HG02970 (cell line): ENCODE results near the gene NDUFAF7.
"Not testable (repeated sequence)": the region's sequence is repeated elsewhere in the genome, so short reads cannot be mapped to it uniquely, and the experiment has no call there.

Experiments
- ATAC-seq: cut with Tn5 transposase; IDR thresholded peaks from one replicate; pipeline ENCODE4 v1.9.1; 2021; ENCODE audit warnings: mild to moderate bottlenecking, moderate library complexity, moderate number of reproducible peaks; ENCODE audit not compliant: unreplicated experiment, low FRiP score

The NDUFAF7 gene

DNA sequence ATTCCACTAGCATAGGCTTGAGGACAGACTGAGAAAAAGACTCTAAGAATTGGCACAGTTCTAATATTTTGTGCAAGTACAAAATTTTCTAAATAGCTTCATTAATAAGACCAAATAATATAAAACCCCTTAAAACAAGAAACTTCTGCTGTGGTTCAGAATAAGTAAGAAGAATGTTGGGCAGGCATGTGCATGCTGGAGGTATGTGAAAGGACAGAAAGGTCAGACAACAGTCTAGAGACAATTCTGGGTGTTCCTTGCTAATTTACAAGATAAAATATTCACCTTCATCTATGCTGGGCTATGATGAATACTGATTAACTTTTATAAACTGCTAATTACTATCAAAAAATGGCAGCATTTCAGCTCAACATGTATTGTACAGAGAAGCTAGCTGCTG, 20.2 kb upstream of the NDUFAF7 start:
- no peak for ATAC-seq

DNA sequence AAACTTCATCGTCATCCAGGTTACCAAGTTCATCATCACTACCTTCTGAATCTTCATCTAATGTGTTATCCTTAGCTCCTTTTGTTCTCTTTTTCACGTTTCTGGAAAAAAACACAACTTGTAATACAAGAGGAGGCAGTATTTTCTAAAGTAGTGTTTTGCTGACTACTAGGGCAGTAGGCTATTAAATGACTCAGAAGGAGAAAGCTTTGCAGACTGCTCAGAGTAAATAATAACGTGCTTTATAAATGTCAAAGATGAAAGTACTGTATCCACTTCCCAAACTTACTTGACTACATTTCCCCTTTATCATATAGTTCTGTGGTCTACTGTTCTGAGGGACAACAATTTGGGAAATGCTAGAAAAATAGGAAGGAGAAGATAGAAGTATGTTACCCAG, 19.5 kb upstream of the NDUFAF7 start:
- ATAC-seq: no peak

DNA sequence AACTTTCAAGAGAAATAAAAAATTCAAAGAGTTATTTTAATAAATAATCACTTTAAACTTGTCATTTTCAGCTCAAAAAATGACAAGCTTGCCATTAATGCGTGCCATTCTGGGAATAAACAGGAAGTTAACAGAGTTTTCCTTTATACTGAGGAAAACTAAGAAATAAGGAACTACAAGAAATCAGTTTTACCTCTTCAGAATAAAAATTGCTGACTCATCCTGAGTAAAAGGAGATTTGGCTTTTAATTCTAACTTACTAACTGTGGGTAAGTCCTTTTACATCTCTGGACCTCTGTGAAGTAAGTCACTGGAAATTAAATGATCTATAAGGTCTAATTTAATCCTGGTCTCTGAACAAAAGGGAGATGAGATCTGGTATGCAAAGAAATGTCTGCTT, 16.2 kb upstream of the NDUFAF7 start:
- ATAC-seq: no peak

DNA sequence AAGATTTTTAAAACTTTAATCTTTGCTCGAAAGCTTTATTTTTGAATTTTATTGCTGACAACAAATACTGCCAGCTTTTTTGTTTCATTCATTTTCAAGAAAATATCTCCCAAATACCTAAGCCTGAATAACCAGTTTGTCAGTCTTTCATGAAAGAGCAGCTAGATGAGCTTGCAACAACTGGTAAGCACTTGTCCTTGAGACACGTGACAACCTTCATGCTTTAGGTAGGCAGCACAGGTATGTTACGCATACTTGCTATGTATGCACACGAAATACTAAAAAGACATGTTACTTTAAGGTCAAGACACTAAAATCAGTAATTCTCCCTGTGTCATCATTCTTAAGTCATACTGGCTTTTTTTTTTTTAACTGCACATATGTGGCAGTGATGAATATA, 12.4 kb upstream of the NDUFAF7 start:
- ATAC-seq: no peak

- ATAC-seq: no peak
Measured at GRCh38 chr2:37223131-37223530, 8.3 kb upstream of the NDUFAF7 start.

- ATAC-seq: no peak
Measured at GRCh38 chr2:37224063-37224462, 7.4 kb upstream of the NDUFAF7 start.

GRCh38 chr2:37225129-37225528, 6.3 kb upstream of the NDUFAF7 start:
- ATAC-seq: not testable (repeated sequence)

- ATAC-seq: no peak
Measured at GRCh38 chr2:37226863-37227262, 4.6 kb upstream of the NDUFAF7 start.

- ATAC-seq: no peak
Measured at GRCh38 chr2:37228788-37229187, 2.7 kb upstream of the NDUFAF7 start.

DNA sequence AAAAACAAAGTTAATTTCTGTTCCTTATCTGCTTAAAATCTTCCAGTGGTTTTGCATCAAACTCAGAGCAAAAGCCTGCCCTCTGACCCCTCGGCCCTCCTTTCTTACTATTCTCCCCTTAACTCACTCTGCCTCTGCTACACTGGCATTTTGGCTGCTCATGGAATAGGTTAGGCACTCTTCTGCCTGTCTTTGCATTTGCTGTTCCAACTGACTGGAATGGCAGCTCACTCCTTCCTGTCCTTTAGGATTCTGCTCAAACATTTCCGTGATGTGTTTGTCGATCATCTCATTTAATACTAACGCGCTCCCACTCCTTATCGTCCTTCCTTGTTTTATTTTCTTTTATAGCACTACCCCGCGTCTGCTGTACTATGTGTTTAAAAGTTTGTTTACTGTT, 877 bp upstream of the NDUFAF7 start:
- ATAC-seq: no peak

DNA sequence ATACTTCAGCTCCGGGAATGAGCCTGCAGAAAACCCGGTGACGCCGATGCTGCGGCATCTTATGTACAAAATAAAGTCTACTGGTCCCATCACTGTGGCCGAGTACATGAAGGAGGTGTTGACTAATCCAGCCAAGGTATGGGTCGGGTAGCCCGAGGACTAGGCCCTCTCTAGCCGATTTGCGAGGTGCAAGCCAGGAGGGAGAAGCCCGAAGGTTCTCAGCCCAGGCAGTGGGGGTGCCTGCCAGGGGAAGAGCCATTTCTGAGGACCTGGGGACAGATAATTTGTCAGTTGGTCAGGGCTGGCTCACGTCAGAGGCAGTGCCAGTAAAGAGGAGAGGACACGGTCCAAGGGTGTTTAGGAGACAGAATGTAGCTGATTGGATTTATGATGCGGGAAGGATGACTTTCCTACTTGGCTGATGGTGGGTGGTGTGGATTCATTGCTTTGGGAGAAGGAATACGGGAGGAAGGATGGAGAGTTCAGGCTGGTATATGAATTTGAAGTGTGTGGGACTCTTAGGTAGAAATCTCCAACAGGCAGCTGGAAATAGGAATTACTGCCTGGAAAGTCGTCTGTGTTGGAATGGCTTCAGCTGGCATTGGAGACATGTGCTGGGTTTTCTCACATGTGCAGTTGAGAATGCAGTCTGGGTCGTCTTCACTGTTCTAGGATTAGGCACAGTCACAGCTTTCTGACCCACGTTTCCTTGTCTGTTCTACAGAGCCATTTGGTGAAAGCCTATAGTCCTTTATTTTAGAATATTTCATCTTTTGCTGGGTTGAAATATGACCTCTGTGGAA, 874 bp downstream of the NDUFAF7 start:
- no peak for ATAC-seq

DNA sequence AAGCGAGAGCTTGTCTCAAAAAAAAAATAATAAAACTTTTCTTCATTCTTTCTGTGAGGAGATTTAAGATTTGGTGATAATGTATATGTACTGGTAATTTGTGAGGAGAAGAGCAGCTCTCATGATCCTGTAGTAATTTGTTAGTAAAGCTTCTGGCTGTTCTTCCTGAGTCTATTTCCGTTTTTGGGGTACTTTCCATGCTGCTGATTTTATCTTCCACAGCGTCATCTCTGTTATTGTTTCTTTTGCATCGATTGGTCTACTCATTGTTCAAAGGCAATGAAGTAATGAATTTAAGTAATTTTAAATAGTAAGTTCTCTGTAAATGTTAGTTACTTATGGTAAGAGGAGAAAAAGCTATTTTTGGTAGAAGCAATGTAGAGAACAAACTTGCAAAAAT, 12.0 kb downstream of the NDUFAF7 start:
- ATAC-seq: no peak

GRCh38 chr2:37244017-37244416, 12.6 kb downstream of the NDUFAF7 start:
- no peak for ATAC-seq

- ATAC-seq: no peak
Measured at GRCh38 chr2:37244755-37245154, 13.3 kb downstream of the NDUFAF7 start.

- ATAC-seq: no peak
Measured at GRCh38 chr2:37246205-37246604, 14.7 kb downstream of the NDUFAF7 start.

DNA sequence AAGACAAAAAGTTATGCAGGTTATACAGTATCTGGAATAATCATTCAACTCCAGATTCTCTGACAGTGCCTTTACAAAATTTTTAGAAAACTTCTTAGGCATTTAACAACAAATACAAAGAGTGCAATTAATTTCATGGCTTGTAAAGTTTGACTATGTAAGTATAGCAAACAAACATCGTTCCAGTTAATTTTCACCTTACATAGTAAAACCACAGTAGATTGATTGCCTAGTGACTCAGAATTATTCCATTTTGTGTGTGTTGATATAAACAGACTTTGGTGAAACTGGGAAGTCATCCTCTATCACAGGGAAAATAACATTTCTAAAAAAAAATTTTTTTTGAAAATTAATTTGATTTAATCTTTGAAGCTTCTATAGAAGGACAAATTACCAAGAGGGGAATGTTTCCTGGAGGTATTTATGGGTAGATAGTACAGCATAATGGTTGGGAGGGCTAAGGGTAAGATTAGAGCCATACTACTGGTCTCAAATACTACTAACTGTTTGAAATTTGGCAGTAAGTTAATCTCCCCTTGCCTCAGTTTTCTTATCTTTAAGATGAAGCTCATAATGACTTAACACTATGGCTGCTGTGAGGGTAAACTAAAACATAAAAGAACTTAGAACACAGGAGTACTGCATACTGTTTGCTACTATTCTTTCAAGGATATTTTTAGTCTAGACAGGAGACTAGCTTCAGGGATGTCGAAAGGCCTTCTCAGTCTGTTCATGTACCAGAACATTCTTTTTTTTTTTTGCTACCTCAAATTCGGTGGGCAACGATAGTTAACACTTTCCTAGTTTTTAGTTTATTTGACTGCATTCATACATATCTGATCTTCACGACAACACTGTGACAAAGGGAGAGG, 19.6 kb downstream of the NDUFAF7 start:
- ATAC-seq: no peak

DNA sequence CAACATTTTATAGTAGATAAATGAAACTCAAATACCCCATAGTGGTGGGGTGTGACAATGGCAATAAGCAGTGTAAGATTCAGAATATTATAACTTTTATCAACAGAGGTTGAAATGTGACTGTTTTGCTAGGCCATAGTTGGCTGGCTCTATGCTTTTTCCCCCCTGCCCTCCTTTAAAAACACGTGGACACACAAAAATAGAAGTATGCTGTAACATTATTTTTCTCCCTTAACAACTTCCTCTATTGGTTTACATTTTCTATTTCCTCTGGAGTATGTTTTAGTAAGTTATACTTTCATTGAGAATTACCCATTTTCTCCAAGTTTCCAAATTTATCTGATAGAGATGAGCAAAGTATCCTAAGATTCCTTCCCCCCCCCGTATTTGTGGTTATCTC, 31.1 kb downstream of the NDUFAF7 start:
- ATAC-seq: no peak

DNA sequence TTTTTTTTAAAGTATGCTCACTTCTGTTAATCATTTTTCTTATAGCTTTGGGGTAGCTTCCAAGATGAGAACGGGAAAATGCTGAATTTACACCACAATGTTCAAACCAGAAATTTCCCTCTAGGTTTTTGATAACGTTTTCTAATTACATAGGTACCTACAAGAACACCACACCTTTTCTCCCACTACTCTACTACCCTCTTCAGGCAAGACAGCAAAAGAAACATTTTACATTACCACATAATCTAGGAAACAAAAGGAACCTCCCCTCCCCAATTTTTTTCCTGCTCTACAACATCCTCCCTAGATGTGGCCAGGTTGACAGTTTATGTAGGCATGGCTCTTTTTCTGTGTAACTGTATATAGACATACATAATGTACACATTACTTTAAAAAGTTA, 32.4 kb downstream of the NDUFAF7 start:
- no peak for ATAC-seq

DNA sequence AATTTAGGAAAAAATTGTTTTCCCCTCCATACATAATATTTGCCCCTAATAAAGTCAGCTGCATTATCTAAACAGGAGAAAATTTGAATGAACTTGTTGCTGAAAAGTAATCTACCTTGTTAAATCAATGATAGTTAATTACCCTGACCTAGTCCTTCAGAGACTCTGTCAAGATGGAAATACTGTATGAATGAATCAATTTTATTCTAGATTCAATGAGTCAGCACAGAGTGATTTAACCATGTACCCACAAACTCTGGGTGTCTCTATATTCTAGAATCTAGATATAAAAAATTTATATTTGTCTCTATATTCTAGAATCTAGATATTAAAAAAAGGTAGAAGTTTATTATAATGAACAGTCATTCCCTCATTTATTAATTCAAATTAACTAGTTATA, 36.2 kb downstream of the NDUFAF7 start:
- ATAC-seq: no peak

DNA sequence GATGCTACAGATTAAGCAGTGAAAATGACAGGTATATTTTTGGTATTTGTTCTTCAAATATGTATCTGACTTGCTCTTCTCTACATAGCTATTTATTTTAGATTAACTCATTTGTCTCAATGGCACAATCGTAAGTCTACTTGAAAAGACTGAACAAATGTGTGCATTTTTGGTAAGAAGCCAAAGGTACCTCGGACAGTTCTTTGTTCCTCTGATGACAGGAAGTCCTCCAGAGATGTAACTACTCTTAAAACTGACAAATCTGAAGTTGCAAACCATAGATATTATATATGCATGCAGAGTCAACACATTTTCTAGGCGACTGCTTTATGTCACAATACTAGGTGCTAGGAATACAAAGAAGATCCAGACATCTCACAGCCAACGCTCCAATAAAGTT, 36.7 kb downstream of the NDUFAF7 start:
- ATAC-seq: no peak

GRCh38 chr2:37271376-37272067, 40.1 kb downstream of the NDUFAF7 start:
- no peak for ATAC-seq
